Activated CD4-positive, CD25-positive, alpha-beta regulatory T cell treated with anti-CD3 and anti-CD28 coated beads, Interleukin-2, amount 50 U/mL, for 16 hours (primary cell): ENCODE results near the gene SH3BP4.

Experiments used
- DNase-seq: peaks from one replicate; pipeline ENCODE4 v3.0.0-alpha.2; 2020; ENCODE audit warnings: low read depth, low spot score

Gene SH3BP4

DNA sequence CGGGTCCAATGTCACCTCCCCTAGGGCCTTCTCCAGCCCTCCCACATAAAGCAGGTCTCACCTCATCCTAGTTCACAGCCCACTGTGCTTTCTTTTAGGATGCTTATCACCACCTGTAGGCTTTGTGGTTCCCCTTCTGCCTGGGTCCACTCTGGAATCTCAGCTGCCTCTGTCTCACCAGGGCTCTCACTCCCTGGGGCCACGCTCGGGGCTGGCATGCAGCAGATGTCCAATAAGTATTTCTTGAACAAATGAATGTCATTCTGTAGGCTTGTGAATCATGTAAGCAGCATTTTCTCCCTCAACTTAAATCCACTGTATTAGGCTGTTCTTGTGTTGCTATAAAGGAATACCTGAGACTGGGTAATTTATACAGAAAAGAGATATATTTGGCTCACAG is 4.3 kb upstream of the SH3BP4 start:
- DNase-seq, result no peak

DNA sequence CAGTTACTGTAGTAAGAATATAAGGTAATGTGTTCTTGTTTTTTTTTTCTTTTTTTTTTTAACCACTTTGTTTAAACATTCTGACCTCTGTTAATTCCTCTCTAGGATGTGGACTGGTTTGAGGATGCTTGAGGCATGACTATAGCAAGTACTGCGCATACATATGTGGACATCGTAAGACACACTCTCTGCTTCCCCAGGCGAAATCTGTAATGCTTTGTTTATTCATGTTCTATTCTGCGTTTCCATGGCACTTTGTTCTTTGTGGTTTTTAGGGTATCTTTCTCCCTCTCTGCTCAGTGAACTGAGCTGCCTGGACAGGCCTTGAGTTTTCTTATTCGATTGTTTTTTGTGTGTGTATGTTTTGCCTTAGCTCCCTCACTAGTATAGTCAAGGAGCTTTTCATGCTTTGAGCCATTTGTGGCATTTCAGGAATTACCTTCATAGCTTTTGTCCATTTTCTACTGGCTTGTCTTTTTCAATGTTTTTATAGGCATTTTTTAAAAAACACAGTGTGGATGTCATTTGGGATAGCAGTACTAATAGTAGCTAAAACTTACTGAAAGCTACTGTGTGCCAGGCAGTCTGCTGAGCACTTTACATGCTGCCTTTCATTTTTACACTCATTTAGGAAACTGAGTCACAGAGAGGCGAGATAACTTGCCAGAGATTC is 1.9 kb upstream of the SH3BP4 start:
- no peak for DNase-seq

DNA sequence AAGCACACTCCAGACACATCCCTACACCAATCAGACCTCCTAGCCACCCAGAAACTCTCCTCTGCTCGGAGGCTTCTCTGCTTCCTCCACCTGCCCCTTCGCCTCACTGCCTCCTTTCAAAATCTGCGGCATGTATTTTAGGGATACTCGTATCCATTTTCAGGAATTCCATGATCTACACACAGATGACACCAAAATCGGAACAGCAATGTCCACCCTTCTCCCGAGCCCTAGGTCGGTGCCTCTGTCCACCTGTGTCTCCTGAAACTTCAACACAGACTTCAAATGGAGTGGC is 1.4 kb upstream of the SH3BP4 start:
- DNase-seq, result no peak

DNA sequence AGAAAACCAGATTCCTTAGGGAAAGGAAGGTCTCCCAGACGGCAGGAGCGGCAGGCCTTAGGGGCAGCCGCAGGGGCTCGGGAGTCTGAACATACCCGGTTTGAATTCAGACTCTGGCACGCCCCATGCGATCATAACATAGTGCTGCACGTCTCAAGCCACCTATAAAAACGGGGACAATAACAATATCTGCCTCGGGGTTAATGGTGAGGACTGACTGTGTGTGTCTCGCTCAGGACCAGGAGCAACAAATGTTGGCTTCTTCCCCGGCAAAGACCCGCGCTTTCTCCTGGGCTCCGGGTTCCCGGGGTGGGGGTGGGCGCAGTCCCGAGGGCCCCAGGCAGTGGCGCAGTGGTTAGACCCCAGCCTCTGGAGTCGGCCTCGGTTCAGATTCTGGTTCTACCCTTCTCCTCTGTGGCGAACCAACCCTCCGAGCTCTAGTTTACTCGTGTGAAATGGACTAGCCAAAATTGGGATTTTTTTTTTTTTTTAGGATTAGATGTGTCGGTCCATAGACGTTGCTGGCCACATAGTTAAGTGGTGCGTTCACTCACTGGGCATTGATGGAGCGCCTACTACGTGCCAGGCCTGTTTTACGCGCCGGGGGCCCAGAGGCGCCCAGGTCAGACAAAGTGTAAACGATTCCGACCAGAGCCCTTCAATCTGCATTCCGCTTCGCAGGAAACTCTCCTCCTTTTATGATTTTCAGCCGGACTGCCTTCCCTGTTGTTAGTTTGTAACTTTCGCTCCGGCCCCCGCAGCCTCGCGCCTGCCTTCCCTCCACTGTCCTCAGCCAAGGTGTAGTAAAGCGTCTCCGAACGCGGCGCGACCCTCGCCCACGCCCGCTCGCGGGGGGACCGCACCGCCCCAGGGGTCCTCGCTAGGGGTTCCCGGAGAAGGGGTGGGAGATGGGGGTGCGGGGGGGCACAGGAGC is 820 bp upstream of the SH3BP4 start:
- DNase-seq, result no peak

DNA sequence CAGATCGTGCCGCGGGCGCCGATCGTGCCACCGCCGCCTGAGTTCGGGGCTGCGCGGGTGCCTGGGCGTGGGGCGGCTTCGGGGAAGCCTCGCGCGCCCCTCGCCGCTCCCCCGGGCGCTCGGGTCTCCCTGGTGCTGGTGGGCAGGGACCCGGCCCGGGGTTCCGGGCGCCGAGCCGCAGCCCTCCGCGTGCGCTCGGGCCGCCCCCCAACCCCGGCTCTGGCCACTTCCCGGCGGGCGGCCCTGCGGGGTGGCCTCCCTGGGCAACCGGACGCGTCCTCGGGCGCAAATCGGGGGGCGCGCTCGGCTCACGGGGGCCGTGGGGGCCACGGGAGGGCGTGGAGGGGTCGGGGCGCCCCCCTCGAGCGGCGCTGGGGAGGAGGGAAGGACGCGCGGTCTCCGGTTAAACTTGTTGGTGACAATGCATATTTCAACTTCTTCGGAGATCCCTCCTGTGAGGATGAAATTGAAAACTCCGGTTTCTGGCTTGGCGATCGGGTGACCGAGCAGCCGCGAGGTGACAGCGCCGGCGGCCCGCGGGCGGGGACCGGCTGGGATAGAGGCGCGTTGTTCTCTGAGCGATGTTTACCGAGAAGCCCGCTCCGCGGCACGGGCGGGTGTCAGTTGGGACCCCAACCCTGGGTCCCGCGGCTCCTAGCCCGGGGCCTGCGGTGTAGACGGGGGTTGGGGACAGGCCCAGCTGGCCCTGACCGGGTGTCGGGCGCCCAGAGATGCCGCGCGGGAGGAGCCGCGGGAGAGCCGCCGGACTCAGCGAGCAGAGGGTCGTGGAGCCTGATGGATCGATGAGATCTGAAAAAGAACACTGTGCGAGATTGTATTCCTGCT is 676 bp downstream of the SH3BP4 start:
- no peak for DNase-seq

DNA sequence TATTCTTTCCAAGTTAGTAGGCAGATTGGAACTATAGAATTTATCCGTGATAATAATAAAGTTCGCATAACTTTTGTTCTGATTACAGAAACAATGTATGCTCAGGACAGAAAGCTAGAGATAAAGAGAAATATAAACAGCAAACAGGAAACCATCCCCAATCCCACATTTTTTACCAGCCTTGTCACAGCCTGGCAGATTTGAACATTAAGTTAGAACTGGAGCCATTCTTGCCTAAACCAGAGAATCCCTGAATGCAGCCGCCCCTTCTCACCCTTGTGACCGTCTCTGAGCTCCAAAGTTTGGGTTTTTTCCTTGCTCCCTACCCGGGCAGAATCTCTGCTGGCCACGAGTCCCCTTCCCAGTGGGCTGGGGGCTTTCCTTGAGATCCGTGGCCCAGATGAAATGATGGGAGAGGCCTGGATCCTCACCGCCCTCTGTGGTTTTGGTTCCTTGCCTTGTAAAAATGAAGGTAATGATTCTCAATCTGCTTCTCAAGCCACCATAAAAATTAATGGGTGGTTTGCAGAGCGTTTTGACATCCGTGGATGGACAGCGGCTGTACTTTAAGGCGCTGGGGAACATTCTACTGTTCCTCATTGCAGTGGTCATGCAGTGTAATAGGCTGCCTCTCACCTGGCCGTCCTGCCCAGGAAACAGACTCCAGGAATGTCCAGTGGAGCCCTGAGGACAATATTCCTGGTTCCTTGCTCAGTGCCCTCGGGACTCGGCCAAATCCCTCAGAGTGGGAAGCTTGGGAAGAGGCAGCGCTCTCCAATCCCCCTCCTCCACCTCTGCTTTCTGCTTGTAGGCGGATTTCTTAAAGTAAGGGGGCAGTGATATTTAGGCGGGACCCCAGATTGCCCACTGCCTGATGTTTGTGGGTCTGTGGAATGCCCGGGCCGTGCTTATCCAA is 1.6 kb downstream of the SH3BP4 start:
- no peak for DNase-seq

DNA sequence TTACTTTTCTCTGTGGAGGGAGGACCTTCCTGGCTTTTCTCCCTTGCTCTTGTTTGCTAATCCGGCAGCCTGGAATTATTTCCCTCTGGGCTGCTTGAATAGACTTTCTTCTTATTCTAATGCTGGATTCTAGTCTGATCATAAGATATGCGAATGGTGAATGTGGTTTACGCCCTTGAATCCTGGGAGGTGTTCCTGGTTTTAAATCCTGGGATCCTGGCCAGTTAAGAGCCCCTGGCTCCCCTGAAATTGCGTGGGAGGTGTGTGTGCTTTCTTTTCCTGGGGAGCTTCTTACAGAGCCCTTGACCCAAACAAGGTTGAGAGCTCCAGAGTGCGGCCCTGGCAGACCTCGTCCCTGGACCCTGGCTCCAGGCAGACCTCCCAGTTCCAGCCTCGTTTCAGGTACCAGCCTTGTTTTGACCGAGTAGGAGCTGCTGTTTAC is 2.8 kb downstream of the SH3BP4 start:
- no peak for DNase-seq

DNA sequence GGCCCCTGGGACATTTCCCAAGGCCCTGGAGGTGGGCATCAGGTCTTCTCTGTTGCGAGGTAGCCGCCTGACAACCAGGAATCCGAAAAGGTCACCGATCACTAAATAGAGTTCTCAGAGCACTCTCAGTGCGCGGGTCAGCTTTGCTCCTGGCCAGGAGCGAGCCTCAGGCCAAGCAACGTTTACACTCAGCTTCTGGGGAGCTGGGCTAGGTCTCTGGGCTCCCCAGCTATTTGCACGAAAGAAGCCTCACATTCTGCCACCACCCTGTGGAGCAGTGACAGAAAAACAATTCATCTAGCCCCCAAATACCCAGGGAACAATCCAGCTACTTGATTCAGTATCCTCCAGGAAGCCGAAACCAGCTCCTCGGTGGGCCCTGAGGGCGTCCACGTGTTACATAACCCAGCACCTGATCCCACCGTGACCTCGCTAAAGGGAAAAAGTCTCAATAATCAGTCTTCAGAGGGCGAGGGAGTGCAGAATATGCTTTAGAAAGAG is 3.3 kb downstream of the SH3BP4 start:
- DNase-seq, result no peak

DNA sequence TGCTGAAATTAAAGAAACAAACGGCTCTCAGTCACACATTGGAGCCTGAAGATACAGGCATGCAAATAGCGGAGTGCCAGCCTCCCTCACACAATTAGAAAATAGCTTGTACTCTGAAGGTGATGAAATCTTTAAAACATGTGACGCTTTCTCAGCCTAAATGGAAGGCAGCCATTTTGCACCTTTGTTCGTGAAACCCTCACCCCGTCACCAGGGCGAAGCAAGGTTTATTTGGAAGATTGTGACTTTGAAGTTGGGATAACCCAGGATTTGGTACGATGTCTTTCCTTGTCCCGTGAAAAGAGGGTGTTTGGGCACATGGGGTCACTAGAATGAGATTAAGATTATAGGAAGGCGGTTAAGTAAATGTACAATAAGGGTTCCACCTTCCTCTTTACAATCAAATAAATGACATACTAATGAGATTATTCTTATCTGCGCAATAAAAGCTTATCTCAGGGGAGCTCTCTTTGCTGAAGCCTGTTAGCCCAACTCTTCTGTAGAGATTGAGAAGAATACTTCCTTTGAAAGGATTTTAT is 4.2 kb downstream of the SH3BP4 start:
- DNase-seq, result no peak

DNA sequence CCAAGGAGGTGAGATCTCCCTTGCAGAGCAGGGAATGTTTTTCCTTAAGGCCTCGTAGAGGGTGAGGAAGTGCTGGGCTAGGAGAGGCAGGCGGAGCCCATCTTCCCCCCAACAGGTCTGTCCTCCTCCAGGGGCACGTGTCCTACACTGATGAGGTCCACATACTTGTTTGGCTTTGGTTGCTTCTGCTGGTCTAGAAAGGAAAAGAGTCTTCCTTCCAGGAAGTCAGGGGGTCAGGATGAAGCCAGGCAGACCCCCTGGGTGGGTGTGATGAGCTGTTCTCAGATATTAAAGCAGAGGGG is 6.0 kb downstream of the SH3BP4 start:
- DNase-seq, result no peak

DNA sequence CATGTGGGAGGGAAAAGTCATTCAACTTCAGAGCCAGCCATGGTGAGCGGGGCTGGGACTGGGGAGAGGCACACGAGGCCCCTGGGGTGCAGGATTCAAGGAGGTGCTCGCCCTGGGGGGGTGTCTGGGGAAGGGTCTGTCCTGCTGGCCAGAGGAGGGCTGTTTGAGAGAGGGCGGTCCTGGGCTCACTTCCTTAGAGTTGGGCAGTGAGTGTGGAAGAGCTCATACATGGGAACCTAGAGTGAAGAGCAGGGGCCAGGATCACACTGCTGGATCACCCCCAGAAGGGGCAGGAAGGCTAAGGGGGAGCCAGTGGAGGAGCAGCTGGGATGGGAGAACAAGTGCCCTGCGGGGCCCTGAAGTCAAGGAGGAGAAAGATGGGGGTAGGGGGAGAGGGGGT is 6.5 kb downstream of the SH3BP4 start:
- no peak for DNase-seq

DNA sequence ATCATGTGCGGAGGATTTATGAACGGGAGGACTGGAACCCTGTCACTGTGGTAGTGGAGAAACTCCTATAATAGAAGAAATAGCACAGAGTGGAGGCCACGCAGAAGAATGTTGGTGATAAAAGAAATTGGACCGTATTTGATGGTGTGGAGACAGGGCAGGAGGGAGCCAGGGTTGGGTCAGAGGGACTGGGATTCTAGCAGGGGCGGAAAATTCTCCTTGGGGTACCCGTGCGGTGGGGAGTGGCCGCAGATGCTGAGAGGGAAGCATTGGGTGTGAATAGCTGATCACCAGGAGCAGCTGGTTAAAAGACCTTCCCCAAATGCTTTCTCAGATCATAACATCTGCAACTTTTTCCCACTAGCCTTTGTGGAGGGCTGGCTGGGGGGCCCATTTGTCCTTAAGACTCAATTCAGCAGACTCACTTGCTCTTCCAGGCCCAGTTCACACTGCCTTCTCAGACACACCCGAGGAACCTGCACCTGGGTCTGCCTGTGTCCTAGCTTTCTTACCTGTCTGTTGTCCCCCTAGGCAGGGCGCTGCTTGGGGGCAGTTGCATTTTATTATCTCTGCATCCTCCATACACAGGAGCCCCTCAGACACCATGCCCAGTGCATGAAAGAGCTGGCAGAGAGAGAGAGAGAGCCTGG is 7.1 kb downstream of the SH3BP4 start:
- no peak for DNase-seq

DNA sequence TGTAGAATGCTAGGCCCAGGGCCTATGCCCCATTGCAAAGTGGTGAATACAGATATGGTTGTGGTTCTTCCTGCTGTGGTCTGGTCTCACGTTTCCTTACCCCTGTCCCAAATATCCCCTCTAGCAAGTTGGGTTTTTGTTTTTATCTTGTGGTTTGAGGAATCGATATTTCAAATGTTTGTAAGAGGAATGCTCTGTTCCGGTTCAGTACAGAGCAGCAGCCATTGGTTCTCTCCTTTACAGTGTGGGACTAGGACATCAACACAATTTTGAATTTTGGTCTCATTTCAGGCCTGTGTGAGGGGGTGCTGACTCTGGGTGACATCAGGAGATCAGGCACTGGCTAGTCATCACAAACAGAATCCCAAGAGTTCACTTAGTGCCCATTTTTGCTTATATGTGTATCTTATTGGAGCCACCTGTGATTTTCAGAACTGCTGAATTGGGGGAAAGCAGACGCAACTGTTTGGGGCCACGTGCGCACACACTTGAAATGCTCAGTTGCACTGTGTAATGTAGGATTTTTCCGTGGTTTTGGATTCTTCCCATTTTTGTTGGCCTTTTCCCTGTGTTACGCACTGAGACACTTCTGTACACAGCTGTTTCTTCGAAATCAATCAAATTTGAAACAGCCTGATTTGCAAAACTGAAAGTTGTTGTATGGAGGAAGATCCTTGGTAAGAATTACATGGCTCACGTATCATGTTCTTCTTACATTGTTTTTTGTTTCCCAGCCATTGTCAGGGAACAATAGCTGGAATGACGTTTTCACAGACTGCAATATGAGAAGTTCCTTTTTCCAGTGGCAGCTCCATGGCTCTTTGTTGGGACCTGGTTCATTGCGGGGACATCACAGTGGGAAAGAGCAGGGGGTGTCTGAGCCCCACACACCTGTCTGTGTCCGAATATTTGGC is 8.6 kb downstream of the SH3BP4 start:
- no peak for DNase-seq

DNA sequence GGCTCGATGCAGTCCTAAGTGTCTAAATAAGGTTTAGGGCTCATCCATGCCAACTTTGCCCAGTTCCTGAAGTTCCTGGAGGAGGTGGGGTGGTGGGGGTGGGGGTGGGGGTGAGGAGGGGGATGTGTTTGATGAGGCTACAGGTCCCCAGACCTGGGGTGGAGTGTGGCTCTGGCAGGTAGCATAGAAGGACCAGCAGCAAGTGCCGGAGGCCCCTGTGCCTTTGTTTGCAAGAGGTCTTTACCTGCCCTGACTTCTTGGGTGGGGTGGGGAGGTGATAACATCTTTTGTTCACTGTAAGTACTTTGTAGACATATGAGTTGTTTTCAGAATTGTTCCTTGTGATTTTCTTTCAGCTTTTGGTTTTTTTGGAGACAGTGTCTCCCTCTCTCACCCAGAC is 10.0 kb downstream of the SH3BP4 start:
- no peak for DNase-seq

DNA sequence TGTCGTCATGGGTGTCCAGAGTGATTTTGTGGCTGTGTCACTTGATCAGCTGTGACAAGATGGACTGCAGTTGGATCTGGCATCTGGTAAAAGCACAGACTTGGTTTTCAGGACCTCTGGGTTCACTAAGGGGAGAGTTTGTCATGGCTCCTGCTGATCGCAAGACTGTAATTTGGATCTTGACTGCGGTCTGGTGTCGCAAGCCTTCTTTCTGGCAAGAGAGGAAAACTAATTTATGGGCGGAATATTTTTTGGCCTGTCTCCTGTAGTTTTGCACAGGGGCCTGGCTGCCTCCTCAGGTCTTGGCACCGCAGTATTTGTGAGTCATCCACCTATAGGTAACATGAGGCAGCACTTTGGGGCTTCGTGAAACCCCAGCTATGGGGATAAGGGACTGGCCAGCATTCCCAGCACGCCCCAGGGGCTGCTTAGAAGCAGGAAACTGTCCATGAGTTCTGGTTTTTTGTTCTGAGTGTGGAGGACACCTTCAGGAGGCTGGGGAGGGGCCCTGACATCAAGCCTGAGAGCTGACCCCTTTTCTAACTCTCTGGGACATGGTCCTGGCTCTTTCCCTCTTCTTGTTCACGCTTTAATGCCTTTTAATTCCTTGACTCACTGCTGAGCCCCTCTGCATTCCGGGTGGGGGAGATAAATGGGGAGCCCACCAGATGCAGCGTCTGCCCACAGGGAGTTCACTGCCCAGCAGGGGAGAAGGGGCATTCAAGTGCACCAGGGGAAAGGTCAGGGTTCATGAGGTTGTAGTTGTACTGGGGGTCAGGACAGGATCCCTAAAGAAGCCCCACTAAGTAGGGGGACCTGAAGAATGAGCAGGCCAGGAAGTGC is 12.2 kb downstream of the SH3BP4 start:
- no peak for DNase-seq

DNA sequence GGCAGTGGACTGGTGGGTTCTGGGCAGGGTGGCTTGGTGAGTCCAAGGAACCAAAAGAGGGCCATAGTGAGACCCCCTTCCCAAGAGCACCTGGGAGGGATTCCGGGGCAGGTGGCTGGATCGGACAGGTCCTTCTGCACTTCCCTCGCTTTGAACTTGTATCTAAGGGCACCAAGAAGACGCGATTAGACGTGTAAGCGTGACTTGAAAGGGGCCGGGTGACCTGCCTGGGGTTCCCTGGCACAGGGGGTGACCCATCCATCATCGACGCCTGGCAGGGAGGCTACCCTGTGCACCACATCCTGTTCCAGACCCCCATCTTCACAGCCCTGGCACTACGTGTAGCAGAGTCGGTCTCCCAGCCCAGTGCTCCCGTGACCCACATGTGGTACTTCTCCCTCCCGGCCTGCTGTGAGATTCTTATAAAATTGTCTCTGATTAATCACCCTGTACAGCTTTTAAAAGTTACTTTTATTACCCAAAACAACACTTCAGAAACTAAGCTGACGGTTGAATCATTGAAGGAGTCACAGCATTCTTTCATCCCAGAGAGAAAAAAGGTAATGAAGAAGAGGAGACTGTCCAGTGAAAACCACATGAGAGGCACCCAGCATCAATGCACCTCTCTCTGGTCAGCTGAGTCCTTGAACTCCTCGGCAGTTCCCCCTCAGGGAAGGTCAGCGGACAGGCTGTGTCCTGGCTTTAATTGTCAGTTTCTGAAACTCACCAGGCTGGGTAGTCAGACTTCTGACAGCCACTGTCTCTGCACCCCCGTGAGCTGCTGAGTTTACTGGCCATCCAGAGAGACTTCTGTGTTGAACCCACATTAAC is 13.0 kb downstream of the SH3BP4 start:
- no peak for DNase-seq

DNA sequence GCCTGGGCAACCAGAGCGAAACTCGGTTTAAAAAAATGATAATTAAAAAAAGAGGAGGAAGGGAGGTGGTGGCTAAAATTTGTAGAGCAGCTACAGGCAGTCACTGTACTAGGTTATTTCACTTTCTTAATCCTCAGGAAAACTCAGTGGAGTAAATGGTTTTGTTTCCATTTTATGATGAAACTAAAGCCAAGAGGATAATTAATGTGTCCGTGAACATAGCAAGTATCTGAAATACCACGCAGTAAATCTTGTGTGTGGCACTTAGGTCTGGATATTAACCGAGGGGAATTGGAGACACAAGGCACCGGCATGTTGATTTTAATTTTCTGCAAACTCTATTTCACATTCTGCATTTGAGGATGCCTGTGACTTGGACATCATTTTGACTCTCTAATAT is 14.5 kb downstream of the SH3BP4 start:
- DNase-seq, result no peak
